Lower leg skin (tissue), 4 donors: ENCODE data around the gene CFD. TPM values are rescaled to one million over a fixed set of nuclear protein-coding genes. Genes with fewer than 3 reads are reported as not detected.

ENCODE experiments used
- DNase-seq, 2 donors: peaks; one replicate each; pipeline ENCODE4 v3.0.0-alpha.2; 2019; ENCODE audit warnings: low spot score in 2 of 2
- H3K4me3 ChIP-seq: fragments of 200-600 bp; sonication (generic); 2 replicates; pipeline ENCODE4 v1.5.1; 2017; ENCODE audit warnings: mild to moderate bottlenecking, low read depth; ENCODE audit not compliant: poor library complexity, severe bottlenecking
- POLR2A ChIP-seq, 2 donors: fragments of 450-650 bp; IDR thresholded peaks; one replicate each; pipeline ENCODE4 v1.6.1; 2016 to 2017; ENCODE audit warnings: antibody characterized with exemption in 2 of 2, mild to moderate bottlenecking in 1 of 2, moderate library complexity in 1 of 2
- WGBS, 2 donors: methylation state at CpG; one replicate each; pipeline ENCODE4 v1.1.5; 2018; 5-methylcytosine and 5-hydroxymethylcytosine counted together
- intact Hi-C: fragments of 100-400 bp; cut with DNase I; formaldehyde crosslinking; loops from one replicate; pipeline ENCODE4 v1.15.0; 2023; ENCODE audit warnings: low total_unique reads
- total RNA-seq, 4 donors: library from RNA; depleted of rRNA; stranded (reverse); fragments of >200 nt; gene quantifications; one replicate each; pipeline ENCODE4 v1.1.0, GENCODE V29; 2016
- TF ChIP-seq, protein P1 (sequence below), 3 donors: fragments of 450-650 bp; IDR thresholded peaks; one replicate each; pipeline ENCODE4 v1.5.1; 2016; ENCODE audit warnings: antibody characterized with exemption in 3 of 3, mild to moderate bottlenecking in 3 of 3, moderate library complexity in 2 of 3

The CFD gene
- total RNA-seq, 4 donors from 2014 or later, result 263 to 871 (median 364) TPM

DNA sequence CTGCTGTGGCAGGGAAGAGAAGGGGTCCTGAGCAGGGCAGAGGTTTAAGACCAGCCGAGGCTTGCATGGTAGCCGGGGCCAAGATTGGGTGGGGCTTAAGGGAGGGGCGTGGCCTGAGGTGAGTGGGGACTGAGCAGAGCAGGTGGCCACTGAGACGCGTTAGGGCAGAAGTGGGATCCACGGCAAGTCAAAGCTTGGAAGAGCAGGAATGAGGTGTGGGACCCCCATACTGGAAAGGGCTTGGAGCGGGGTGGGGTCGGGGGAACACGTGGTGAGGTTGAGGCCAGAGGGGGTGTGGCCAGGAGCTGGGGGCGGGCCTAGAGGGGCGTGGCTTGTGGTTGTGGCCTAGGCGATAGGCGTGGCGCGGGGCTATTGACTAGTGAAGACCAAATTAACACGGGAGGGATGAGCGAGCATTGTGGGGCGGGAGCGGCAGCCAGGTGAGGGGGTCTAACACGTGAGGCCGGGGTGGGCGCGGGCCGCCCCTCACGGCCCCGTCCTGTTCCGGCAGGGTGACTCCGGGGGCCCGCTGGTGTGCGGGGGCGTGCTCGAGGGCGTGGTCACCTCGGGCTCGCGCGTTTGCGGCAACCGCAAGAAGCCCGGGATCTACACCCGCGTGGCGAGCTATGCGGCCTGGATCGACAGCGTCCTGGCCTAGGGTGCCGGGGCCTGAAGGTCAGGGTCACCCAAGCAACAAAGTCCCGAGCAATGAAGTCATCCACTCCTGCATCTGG, 3.3 kb downstream of the CFD start:
- no peak for TF ChIP-seq POLR2A (IDR thresholded peaks at IDR 0.05)
- no peak overlapping the region for H3K4me3 ChIP-seq
- intact Hi-C loops, result no loop called here
- 19 to 29% methylated on average over 38 to 41 of the region's 48 CpGs for WGBS, 2 donors
- DNase-seq, result peak; percentile 69 to 94

DNA sequence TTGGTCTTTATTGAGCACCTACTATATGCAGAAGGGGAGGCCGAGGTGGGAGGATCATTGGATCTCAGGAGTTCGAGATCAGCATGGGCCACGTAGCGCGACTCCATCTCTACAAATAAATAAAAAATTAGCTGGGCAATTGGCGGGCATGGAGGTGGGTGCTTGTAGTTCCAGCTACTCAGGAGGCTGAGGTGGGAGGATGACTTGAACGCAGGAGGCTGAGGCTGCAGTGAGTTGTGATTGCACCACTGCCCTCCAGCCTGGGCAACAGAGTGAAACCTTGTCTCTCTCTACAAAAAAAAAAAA, 3.8 kb downstream of the CFD start:
- intact Hi-C loops, result no loop called here
- DNase-seq, result no peak
- H3K4me3 ChIP-seq, result no peak overlapping the region
- WGBS, 2 donors, result 75% methylated on average over 7 of the region's 7 CpGs
- TF ChIP-seq POLR2A (IDR thresholded peaks at IDR 0.05), result no peak
- TF ChIP-seq, protein P1, sequence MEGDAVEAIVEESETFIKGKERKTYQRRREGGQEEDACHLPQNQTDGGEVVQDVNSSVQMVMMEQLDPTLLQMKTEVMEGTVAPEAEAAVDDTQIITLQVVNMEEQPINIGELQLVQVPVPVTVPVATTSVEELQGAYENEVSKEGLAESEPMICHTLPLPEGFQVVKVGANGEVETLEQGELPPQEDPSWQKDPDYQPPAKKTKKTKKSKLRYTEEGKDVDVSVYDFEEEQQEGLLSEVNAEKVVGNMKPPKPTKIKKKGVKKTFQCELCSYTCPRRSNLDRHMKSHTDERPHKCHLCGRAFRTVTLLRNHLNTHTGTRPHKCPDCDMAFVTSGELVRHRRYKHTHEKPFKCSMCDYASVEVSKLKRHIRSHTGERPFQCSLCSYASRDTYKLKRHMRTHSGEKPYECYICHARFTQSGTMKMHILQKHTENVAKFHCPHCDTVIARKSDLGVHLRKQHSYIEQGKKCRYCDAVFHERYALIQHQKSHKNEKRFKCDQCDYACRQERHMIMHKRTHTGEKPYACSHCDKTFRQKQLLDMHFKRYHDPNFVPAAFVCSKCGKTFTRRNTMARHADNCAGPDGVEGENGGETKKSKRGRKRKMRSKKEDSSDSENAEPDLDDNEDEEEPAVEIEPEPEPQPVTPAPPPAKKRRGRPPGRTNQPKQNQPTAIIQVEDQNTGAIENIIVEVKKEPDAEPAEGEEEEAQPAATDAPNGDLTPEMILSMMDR (IDR thresholded peaks at IDR 0.05), result no peak

DNA sequence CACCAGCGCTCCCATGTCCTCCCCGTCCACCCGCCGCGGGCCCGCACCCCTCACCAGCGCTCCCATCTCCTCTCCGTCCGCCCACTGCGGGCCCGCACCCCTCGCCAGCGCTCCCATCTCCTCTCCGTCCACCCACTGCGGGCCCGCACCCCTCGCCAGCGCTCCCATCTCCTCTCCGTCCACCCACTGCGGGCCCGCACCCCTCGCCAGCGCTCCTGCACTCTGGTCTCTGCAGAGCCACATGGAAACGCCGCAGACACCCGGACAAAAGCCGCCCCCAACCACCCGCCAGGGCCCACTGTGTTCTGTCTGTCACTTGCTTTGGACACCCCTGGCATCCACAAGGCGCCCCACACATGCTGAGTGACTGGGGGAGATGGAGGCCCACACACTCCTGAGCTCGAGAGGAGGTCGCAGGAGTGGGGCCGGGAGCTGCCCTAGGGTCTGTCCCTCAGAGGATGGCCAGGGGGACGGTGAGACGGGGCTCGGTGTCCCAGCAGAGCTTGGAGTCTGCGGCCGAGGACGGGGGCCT, 7.4 kb downstream of the CFD start:
- no peak overlapping the region for H3K4me3 ChIP-seq
- DNase-seq, result no peak
- intact Hi-C loops, result no loop called here
- 77 to 84% methylated on average over 35 to 38 of the region's 38 CpGs for WGBS, 2 donors
- TF ChIP-seq POLR2A (IDR thresholded peaks at IDR 0.05), result no peak
- TF ChIP-seq, protein P1 (IDR thresholded peaks at IDR 0.05), result no peak

DNA sequence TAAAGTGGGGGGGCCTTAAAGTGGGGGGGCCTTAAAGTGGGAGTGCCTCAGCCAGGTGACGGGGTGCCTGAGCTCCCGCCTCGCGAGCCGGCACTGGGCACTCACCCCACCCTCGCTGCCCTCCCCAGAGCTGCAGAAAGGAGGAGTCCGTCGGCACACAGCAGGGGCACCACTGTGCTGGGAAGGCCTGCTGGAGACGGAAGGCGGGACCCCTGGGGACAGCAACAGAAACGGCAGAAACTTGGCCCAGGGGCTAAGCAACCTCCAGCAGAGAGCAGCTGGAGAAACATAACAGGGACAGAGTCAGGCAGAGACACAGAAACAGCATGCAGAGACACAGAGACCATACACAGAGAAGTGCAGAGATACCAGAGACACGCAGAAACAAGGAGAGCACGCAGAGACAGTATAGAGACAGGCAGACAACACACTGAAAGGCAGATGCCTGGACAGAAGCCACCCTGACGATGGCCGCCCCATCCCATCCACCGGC, 7.9 kb downstream of the CFD start:
- 68 to 77% methylated on average over 15 to 16 of the region's 16 CpGs for WGBS, 2 donors
- no peak for DNase-seq
- TF ChIP-seq POLR2A (IDR thresholded peaks at IDR 0.05), result no peak
- TF ChIP-seq, protein P1 (IDR thresholded peaks at IDR 0.05), result no peak
- H3K4me3 ChIP-seq, result no peak overlapping the region
- intact Hi-C loops, result no loop called here

- no peak for TF ChIP-seq POLR2A (IDR thresholded peaks at IDR 0.05)
- TF ChIP-seq, protein P1 (IDR thresholded peaks at IDR 0.05), result no peak
- no peak for DNase-seq
- intact Hi-C loops, result no loop called here
- 92 to 93% methylated on average over 24 to 39 of the region's 39 CpGs for WGBS, 2 donors
- no peak overlapping the region for H3K4me3 ChIP-seq
Observed at GRCh38 chr19:867855-868457, 8.5 kb downstream of the CFD start.

DNA sequence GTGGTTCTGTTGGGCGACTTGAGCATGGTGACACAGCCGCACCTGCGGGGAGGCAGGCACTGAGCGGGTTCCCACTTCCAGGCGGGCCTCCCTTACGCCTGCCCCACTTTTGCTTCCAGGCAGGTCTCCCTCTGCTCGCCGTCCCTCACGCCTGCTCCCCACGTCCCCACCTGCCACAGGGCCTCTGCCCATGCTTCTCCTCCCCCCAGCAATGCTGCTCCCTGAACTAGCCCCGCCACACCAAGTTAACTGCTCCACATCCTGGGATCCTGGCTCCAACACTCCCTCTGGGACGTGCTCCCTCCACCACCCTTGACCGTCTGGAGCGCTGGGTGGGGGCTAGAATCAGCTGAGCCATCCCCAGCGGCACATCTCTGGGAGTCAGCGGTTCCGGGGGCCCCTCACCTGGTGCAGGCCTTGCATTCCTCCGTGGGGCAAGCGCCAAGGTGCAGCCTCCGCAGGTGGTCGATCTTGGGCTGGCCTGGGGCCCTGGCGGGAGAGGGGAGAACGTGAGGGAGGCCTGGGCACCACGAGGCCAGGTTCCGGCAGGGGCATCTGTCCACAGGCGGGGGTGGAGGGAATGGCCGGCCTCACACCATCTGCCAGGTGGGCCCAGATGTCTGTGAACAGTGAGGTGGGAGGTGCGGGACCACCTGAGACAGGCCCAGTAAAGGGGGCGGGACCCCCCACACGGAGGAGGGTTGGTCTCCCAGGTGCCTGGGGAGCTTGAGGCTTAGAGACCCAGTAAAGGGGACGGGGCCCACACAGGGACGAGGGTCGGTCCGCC, 9.2 kb downstream of the CFD start:
- TF ChIP-seq POLR2A (IDR thresholded peaks at IDR 0.05), result no peak
- TF ChIP-seq, protein P1 (IDR thresholded peaks at IDR 0.05), result no peak
- DNase-seq, result no peak
- no peak overlapping the region for H3K4me3 ChIP-seq
- WGBS, 2 donors, result 83 to 84% methylated on average over 19 to 34 of the region's 34 CpGs
- intact Hi-C loops, result no loop called here
